Kidney epithelial cell (primary cell): ENCODE results near the gene NFAM1. TPM values are rescaled to one million over a fixed set of nuclear protein-coding genes. Genes with fewer than 3 reads are reported as not detected.

Experiments used
- DNase-seq: peaks from one replicate; pipeline ENCODE4 v3.0.0-alpha.2; 2010; ENCODE audit warnings: low read depth
- H3K27me3 ChIP-seq: 2 replicates; pipeline ENCODE4 v1.6.0; 2011; ENCODE audit warnings: low read length; ENCODE audit not compliant: control insufficient read depth, insufficient read depth
- H3K36me3 ChIP-seq: 2 replicates; pipeline ENCODE4 v1.5.1; 2011; ENCODE audit warnings: low read length; ENCODE audit not compliant: control insufficient read depth, insufficient read depth
- H3K4me3 ChIP-seq: 2 replicates; pipeline ENCODE4 v1.5.1; 2011; ENCODE audit warnings: low read depth, mild to moderate bottlenecking, control low read depth, low read length
- total RNA-seq: library from RNA; depleted of rRNA; stranded (reverse); fragments of >200 nt; gene quantifications from 2 replicates; pipeline ENCODE4 v1.2.3, GENCODE V29; 2015
- TF ChIP-seq, protein P1 (sequence below): IDR thresholded peaks from 2 replicates; pipeline ENCODE4 v1.5.1; 2011; ENCODE audit warnings: mild to moderate bottlenecking, moderate library complexity, low read length, control low read depth, inconsistent platforms; ENCODE audit not compliant: insufficient read depth, poor library complexity, severe bottlenecking

Gene NFAM1
- total RNA-seq, 1 donor from 2014 or later: under 0.01 TPM

DNA sequence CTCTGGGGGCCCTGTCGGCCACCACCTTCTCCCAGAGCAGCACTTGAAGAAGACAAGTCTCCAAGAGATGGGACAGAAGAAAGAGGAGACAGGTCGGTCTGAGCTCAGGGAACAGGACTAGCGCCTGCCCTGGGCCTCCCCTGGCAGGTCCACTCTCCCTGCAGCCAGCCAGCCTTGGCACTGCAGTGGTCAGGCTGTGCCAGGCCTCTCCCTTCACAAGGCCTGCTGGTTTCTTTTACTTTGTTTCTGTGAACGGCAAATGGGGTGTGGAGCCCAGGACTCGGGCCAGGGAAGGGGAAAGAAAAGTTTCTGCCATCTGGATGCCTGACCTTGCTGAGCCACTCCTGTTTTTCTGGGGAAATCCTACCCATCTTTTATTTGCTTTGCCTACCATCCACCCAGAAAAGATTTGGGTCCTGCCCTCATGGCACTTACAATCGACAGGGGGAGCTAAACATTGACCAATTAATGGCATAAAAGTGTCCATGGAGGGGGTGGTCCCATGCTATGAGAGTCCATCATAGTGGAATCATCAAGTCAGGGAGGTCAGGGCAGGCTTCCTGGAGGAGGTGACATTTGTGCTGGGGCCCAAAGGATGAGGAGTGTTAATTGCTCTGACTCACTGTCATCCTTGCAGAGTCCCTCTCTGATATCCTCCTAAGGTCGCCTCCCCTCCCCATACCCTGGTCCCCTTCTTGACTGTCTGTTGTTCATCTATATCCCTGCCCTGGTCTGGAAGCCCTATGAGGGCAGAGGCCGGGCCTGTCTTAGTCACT lies 65.2 kb downstream of the NFAM1 start:
- H3K27me3 ChIP-seq: peaks cover 48% of the 10 kb centered on the region
- H3K4me3 ChIP-seq: no peak overlapping the region
- DNase-seq: no peak
- TF ChIP-seq, protein P1, sequence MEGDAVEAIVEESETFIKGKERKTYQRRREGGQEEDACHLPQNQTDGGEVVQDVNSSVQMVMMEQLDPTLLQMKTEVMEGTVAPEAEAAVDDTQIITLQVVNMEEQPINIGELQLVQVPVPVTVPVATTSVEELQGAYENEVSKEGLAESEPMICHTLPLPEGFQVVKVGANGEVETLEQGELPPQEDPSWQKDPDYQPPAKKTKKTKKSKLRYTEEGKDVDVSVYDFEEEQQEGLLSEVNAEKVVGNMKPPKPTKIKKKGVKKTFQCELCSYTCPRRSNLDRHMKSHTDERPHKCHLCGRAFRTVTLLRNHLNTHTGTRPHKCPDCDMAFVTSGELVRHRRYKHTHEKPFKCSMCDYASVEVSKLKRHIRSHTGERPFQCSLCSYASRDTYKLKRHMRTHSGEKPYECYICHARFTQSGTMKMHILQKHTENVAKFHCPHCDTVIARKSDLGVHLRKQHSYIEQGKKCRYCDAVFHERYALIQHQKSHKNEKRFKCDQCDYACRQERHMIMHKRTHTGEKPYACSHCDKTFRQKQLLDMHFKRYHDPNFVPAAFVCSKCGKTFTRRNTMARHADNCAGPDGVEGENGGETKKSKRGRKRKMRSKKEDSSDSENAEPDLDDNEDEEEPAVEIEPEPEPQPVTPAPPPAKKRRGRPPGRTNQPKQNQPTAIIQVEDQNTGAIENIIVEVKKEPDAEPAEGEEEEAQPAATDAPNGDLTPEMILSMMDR: no peak
- H3K36me3 ChIP-seq: no peaks in the 10 kb centered on the region

DNA sequence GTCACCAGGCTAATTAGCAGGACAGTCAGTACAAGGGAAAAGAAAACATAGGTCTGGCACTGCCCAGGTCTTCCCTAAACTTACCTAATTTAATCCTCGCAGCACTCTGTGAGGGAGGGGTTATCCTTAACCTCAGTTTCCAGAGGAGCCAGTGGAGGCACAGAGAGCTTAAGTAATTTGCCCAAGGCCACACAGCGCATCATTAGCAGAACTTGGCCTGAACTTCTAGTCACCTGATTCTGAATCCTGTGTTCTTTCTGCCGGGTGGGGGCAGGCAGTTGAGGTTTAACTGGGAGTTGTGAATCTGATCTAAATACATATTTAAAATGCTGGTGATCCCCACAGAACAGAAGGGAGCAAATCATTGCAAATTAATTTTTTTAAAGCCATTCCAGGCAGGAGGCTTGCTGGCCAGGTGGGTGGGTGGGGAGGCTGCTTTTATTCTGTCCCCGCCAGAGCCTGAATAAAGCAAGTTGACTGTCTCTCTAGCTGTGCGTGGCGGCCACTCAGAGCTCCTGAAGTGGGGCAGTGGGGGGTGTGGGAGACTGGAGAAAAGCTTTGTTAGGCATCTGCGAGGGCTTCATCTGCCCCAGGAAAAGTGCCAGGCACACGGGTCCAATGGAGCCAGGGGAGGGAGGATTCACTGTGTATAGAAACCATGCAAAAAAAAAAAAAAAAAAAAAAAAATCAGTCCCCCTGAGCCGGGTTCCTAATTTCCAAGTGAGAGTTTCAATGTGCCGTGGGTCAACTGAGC lies 66.1 kb downstream of the NFAM1 start:
- Histone ChIP-seq H3K4me3 (no peak overlapping the region), H3K27me3 (peaks cover 50% of the 10 kb centered on the region), H3K36me3 (no peaks in the 10 kb centered on the region)
- TF ChIP-seq, protein P1: no peak
- DNase-seq: no peak

DNA sequence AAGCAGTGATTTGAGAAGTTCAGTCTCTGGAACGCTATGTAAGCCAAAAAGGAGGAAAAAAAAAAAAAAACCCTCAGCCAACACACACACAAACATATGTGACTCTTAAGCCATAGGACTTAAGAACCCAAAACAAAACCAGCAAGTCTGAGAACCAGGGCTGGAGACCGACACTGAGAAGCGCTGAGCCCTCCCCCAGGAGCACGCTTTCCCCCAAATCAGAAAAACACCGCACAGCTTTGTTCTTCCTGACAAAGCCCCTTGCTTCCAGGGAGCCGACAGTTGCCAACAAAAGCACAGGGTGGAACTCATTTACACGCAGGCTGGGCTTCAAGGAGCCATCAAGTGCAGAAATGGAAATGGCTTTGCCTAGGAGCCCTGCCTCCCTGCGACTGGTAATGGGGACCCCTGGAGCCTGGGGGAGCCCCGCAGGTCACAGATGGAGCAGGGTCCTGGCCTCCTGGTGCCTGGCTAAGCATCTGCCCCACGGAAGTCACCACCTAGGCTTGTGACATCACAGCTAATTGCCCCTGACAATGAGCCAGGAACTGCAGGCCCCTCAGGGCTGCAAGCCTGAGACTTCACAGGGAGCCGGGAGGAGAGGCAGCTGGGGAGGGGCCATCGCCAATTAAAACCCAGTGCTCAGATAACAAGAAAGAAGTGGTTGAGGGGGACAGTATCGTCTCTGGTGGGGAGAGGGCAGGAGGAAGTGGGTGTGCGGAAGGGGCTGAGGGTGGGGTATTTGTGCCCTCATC lies 66.9 kb downstream of the NFAM1 start:
- H3K4me3 ChIP-seq: no peak overlapping the region
- H3K27me3 ChIP-seq: peaks cover 50% of the 10 kb centered on the region
- DNase-seq: no peak
- H3K36me3 ChIP-seq: no peaks in the 10 kb centered on the region
- TF ChIP-seq, protein P1: no peak

DNA sequence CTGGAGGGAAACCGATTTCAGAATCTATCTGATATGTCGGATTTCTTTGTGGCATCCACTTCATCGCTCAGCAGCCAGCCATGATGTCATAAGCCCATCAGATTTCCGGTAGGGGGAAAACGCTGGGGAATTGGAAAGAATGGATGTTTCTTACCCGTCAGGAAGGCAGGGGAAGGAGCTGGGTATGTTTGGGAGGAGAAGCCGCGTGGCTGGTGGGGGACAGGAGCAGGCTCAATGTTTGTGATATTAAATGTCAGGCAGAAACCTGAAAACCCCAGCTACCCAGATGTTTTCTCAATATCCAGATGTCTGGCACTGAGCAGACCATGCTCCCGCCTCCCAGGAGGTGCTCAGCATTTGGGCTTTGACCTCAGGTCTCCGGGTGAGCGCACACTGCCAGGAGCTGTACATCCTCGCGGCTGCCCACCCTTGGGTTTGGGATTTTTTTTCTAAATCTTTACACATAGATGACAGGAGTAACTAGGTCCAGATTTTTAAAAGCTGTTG lies 67.5 kb downstream of the NFAM1 start:
- H3K27me3 ChIP-seq: peaks cover 50% of the 10 kb centered on the region
- TF ChIP-seq, protein P1: no peak
- no peaks in the 10 kb centered on the region for H3K36me3 ChIP-seq
- DNase-seq: no peak
- no peak overlapping the region for H3K4me3 ChIP-seq

DNA sequence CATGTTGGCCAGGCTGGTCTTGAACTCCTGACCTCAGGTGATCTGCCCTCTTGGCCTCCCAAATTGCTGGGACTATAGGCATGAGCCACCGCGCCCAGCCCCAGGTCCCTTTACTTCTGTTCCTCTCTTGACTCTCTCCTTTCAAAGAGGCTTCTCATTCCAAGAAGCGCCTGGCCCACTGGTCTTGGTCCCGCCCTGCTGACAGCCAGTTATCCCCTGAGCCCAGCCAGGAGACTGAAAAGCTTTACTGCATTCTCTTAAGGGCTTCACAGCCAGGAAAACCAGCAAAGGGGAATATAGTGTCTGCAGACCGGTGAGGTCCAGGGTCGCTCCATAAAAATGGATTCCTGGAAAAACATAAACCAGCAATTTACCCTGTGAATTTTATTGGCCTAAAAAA lies 68.3 kb downstream of the NFAM1 start:
- TF ChIP-seq, protein P1: no peak
- Histone ChIP-seq H3K4me3 (no peak overlapping the region), H3K27me3 (peaks cover 53% of the 10 kb centered on the region), H3K36me3 (no peaks in the 10 kb centered on the region)
- DNase-seq: no peak
